CD4-positive, CD25-positive, alpha-beta regulatory T cell (primary cell): ENCODE data around the gene MBOAT7. TPM values are rescaled to one million over a fixed set of nuclear protein-coding genes. Genes with fewer than 3 reads are reported as not detected.
"Not testable (repeated sequence)": the region's sequence is repeated elsewhere in the genome, so short reads cannot be mapped to it uniquely, and the experiment has no call there.

ENCODE experiments used
- ATAC-seq, 2 donors: fragments of 150-1000 bp; cut with Tn5 transposase; one replicate each; pipeline ENCODE4 v1.10.0; 2021; ENCODE audit warnings: low read depth in 2 of 2, moderate number of reproducible peaks in 2 of 2, moderate library complexity in 1 of 2
- DNase-seq, 3 donors: peaks; one replicate each; pipeline versions ENCODE4 v3.0.0 to v3.0.0-alpha.2; 2012 to 2022; ENCODE audit warnings: mixed read lengths in 1 of 3
- H3K27ac ChIP-seq: one replicate; pipeline ENCODE4 v1.7.0; 2013; ENCODE audit warnings: mild to moderate bottlenecking, low read length; ENCODE audit not compliant: insufficient read depth, poor library complexity, severe bottlenecking
- H3K27me3 ChIP-seq: one replicate; pipeline ENCODE4 v1.7.0; 2013; ENCODE audit warnings: low read length; ENCODE audit not compliant: control insufficient read depth, insufficient read depth
- H3K36me3 ChIP-seq: one replicate; pipeline ENCODE4 v1.7.0; 2013; ENCODE audit warnings: mild to moderate bottlenecking, low read length, moderate library complexity; ENCODE audit not compliant: control insufficient read depth, insufficient read depth
- H3K4me1 ChIP-seq: 2 replicates; pipeline ENCODE4 v1.7.0; 2013; ENCODE audit warnings: mild to moderate bottlenecking, low read length; ENCODE audit not compliant: insufficient read depth, control insufficient read depth, poor library complexity, severe bottlenecking
- H3K4me3 ChIP-seq: one replicate; pipeline ENCODE4 v1.7.0; 2013; ENCODE audit warnings: low read depth, mild to moderate bottlenecking, low read length, moderate library complexity
- H3K9me3 ChIP-seq, 2 experiments: 1 replicate in 1 of 2; 2 replicates in 1 of 2; pipeline ENCODE4 v1.7.0; 2013; ENCODE audit warnings: low read length in 2 of 2, mild to moderate bottlenecking in 1 of 2, moderate library complexity in 1 of 2; ENCODE audit not compliant: control insufficient read depth in 2 of 2
- H3K27ac Mint-ChIP-seq, 3 donors: one replicate each; pipeline ENCODE4 v1.8.0; 2020 to 2022; ENCODE audit warnings: mild to moderate bottlenecking in 3 of 3, mixed read lengths in 3 of 3, moderate library complexity in 2 of 3
- H3K27me3 Mint-ChIP-seq: one replicate; pipeline ENCODE4 v1.8.0; 2022; ENCODE audit warnings: mild to moderate bottlenecking, mixed read lengths
- H3K36me3 Mint-ChIP-seq: one replicate; pipeline ENCODE4 v1.8.0; 2020; ENCODE audit warnings: mixed read lengths
- H3K4me1 Mint-ChIP-seq, 4 donors: one replicate each; pipeline ENCODE4 v1.8.0; 2020 to 2022; ENCODE audit warnings: mixed read lengths in 4 of 4, mild to moderate bottlenecking in 1 of 4
- H3K4me3 Mint-ChIP-seq, 4 donors: one replicate each; pipeline ENCODE4 v1.8.0; 2020 to 2022; ENCODE audit warnings: mild to moderate bottlenecking in 4 of 4, mixed read lengths in 4 of 4, moderate library complexity in 3 of 4
- H3K9me3 Mint-ChIP-seq, 7 donors: one replicate each; pipeline ENCODE4 v1.8.0; 2020 to 2022; ENCODE audit warnings: mixed read lengths in 7 of 7, mild to moderate bottlenecking in 3 of 7, moderate library complexity in 2 of 7
- polyA plus RNA-seq, 4 donors: library from polyadenylated mRNA; unstranded; fragments of 300-500 nt; fragmentation: Illumina TruSeq; gene quantifications; one replicate each; pipeline ENCODE4 v1.2.3, GENCODE V29; 2021
- total RNA-seq: library from RNA; stranded (reverse); gene quantifications from one replicate; pipeline ENCODE4 v1.2.3, GENCODE V29; 2022

The MBOAT7 gene
- total and polyA plus RNA-seq, 5 donors from 2014 or later, result 10.8 to 25.8 (median 15.8) TPM

DNA sequence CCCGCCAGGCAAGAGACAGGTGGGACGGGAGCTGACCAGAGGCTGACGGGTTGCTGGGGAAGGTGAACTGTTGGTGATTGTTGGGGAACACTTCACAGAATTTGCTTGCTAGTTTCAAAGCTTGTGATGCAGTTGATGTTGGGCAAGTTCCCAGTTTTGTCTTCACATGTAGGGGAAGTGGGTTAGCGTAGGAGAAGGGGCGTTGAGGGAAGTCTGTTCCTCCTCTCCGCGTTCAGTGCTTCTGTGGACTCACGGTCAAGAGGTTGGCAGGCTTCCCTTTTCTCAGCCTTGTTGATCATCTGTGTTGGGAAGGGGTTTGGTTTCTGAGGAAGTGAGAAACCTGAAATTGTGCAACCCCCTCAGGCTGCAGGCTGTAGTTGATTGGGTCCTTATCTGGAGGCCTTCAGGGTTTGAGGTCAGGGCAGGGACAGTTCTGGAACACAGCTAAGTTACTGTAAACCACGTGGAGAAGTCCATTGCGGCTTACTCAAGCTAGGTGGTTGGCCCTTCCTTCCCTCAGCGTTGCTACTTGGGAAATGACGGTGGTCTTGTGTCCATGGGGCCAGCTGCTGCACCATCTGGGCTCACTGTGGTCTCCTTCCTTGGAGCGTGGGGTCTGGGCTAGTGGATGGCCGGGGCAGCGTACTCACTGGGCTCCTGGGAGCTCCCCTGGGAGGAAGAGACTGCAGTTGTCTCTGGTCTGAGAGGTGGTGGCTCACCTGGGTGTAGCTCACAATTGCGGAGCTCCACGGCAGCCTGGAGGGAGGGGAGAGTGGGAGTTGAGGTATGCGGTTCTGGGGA lies 18.8 kb upstream of the MBOAT7 start:
- H3K27ac Mint-ChIP-seq, result peak overlapping the region; percentile 65 to 89 (median 75)
- Histone ChIP-seq H3K4me3 (no peak overlapping the region), H3K4me1 (peaks cover 56% of the 10 kb centered on the region), H3K27ac (no peak overlapping the region), H3K27me3 (no peaks in the 10 kb centered on the region), H3K36me3 (peaks cover 48% of the 10 kb centered on the region), H3K9me3 (no peaks in the 10 kb centered on the region)
- H3K4me1 Mint-ChIP-seq, result peaks cover 0 to 81% (median 51%) of the 10 kb centered on the region in 4 donors
- peaks cover 0 to 2% (median 0%) of the 10 kb centered on the region in 7 donors for H3K9me3 Mint-ChIP-seq
- ATAC-seq (peak; percentile 6 to 10), DNase-seq (no peak)
- H3K27me3 Mint-ChIP-seq, result no peaks in the 10 kb centered on the region
- peaks cover 32% of the 10 kb centered on the region for H3K36me3 Mint-ChIP-seq
- peak overlapping the region in 3 of 4 donors; percentile 48 to 73 (median 70) for H3K4me3 Mint-ChIP-seq

DNA sequence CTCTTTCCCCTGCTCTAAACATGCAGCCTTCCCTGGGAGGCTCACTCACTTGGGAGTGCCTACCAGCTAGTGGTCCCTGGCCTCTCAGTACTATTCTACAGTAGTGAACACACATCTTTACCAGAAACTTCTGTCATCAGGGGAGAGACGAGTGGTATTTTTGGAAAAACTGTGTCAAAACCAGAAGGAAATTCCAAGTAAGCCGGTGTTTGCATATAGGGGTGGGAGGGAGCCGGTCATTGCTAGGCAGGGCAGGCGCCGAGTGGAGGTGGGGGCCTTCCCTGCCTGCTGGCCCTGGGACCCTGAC lies 18.2 kb upstream of the MBOAT7 start:
- DNase-seq, result no peak
- Mint-ChIP-seq H3K36me3 (peaks cover 35% of the 10 kb centered on the region), H3K4me1 (peaks cover 0 to 85% (median 54%) of the 10 kb centered on the region in 4 donors), H3K27ac (peak overlapping the region; percentile 65 to 89 (median 72)), H3K27me3 (no peaks in the 10 kb centered on the region), H3K4me3 (peak overlapping the region in 2 of 4 donors; percentile 7 to 48), H3K9me3 (peaks cover 0 to 2% (median 0%) of the 10 kb centered on the region in 7 donors)
- H3K4me1 ChIP-seq, result peaks cover 61% of the 10 kb centered on the region
- no peak overlapping the region for H3K27ac ChIP-seq
- H3K4me3 ChIP-seq, result no peak overlapping the region
- no peak for ATAC-seq
- peaks cover 53% of the 10 kb centered on the region for H3K36me3 ChIP-seq
- H3K27me3 ChIP-seq, result no peaks in the 10 kb centered on the region
- H3K9me3 ChIP-seq, result no peaks in the 10 kb centered on the region

DNA sequence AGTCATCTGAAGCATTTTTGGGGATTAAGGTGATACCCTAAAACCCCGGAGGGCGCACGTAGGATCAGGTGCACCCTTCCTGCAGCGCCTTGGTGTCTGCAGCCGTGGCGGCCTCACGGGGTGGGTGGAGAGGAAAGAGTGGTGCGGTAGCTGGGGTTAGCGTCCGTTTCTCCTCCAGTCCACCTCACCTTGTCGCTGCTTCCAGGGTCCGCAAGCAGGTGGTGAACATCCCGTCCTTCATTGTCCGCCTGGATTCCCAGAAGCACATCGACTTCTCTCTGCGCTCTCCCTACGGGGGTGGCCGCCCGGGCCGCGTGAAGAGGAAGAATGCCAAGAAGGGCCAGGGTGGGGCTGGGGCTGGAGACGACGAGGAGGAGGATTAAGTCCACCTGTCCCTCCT lies 17.8 kb upstream of the MBOAT7 start:
- H3K4me1 Mint-ChIP-seq, result peaks cover 0 to 89% (median 57%) of the 10 kb centered on the region in 4 donors
- not testable (repeated sequence) for H3K9me3 Mint-ChIP-seq, H3K27me3 ChIP-seq, H3K9me3 ChIP-seq, H3K27me3 Mint-ChIP-seq, H3K27ac ChIP-seq, H3K4me3 ChIP-seq, ATAC-seq, DNase-seq
- H3K36me3 ChIP-seq, result peaks cover 58% of the 10 kb centered on the region
- H3K27ac Mint-ChIP-seq, result peak overlapping the region in 1 of 3 donors; percentile 72
- peaks cover 39% of the 10 kb centered on the region for H3K36me3 Mint-ChIP-seq
- peak overlapping the region in 2 of 4 donors; percentile 7 to 48 for H3K4me3 Mint-ChIP-seq
- H3K4me1 ChIP-seq, result peaks cover 66% of the 10 kb centered on the region

DNA sequence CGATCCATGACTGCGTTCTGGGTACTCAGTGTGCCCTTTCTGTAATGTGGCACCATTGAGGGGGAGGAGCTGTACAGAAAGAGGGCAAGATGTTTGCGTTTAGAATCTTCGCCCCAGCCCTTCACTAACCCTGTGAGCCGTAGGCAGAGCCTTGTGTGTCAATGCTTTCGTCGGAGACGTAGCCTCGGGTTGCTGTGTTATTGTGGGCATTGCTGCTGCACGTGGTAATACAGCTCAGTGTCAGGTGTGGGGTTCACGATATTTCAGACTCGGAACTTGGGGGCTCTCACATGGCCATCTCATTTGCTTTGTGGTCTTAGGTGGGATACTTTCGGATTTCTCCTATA lies 17.4 kb upstream of the MBOAT7 start:
- peak overlapping the region in 1 of 3 donors; percentile 20 for H3K27ac Mint-ChIP-seq
- H3K27me3 Mint-ChIP-seq, result no peaks in the 10 kb centered on the region
- ATAC-seq, result no peak
- peak overlapping the region in 1 of 4 donors; percentile 38 for H3K4me3 Mint-ChIP-seq
- H3K27me3 ChIP-seq, result no peaks in the 10 kb centered on the region
- H3K9me3 ChIP-seq, result no peaks in the 10 kb centered on the region
- DNase-seq, result no peak
- H3K4me3 ChIP-seq, result no peak overlapping the region
- H3K4me1 Mint-ChIP-seq, result peaks cover 0 to 93% (median 59%) of the 10 kb centered on the region in 4 donors
- H3K36me3 ChIP-seq, result peaks cover 61% of the 10 kb centered on the region
- no peak overlapping the region for H3K27ac ChIP-seq
- H3K36me3 Mint-ChIP-seq, result peaks cover 42% of the 10 kb centered on the region
- H3K4me1 ChIP-seq, result peaks cover 70% of the 10 kb centered on the region
- peaks cover 0 to 2% (median 0%) of the 10 kb centered on the region in 7 donors for H3K9me3 Mint-ChIP-seq

- H3K4me1 Mint-ChIP-seq, result peaks cover 0 to 97% (median 62%) of the 10 kb centered on the region in 4 donors
- peaks cover 61% of the 10 kb centered on the region for H3K36me3 ChIP-seq
- peaks cover 75% of the 10 kb centered on the region for H3K4me1 ChIP-seq
- H3K36me3 Mint-ChIP-seq, result peaks cover 42% of the 10 kb centered on the region
- no peak for ATAC-seq
- H3K27ac Mint-ChIP-seq, result peak overlapping the region in 1 of 3 donors; percentile 20
- no peak overlapping the region for H3K4me3 ChIP-seq
- peaks cover 0 to 2% (median 0%) of the 10 kb centered on the region in 7 donors for H3K9me3 Mint-ChIP-seq
- H3K27me3 Mint-ChIP-seq, result no peaks in the 10 kb centered on the region
- H3K27ac ChIP-seq, result no peak overlapping the region
- no peaks in the 10 kb centered on the region for H3K9me3 ChIP-seq
- no peaks in the 10 kb centered on the region for H3K27me3 ChIP-seq
- peak overlapping the region in 2 of 4 donors; percentile 38 for H3K4me3 Mint-ChIP-seq
- no peak for DNase-seq
Measured at GRCh38 chr19:54206030-54206830, 16.9 kb upstream of the MBOAT7 start.

DNA sequence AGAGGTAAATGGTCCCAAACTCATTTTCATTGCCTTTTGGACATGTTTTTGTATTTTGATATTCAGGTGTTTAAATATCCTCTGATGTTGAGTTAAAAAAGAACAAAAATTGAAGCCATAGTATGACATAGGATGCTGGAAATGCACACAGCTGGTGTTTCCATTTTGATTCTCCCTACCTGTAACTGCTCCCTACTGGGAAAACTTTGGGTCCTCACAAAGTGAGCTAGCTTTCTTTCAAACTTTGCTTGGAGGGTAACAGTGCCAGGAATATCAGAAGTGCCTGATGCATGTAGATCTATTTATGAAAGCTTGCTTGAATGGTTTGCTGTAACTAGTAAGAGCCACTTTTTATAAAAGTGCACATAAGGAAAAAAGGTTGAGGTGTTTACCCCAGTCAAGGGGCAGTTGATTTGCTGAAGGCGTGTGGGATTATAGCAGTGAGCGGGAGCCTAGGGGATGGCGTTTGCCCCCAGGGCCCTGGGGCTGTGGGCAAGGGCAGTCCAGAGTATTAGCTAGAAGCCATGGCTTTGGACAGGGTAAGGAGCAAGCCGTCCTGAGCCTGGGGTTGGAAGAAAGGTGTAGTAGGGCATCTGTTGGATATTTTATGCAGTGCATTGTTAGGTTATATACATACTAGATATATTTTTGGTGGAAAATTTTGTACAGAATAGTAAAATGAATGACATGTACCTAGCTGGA lies 15.5 kb upstream of the MBOAT7 start:
- Histone ChIP-seq H3K27ac (no peak overlapping the region), H3K36me3 (peaks cover 61% of the 10 kb centered on the region), H3K9me3 (no peaks in the 10 kb centered on the region), H3K4me1 (peaks cover 74% of the 10 kb centered on the region), H3K4me3 (peak overlapping the region; percentile 20), H3K27me3 (no peaks in the 10 kb centered on the region)
- Mint-ChIP-seq H3K9me3 (peaks cover 0 to 1% (median 0%) of the 10 kb centered on the region in 7 donors), H3K4me3 (peak overlapping the region in 3 of 4 donors; percentile 65 to 96 (median 74)), H3K27me3 (no peaks in the 10 kb centered on the region), H3K4me1 (peaks cover 7 to 93% (median 54%) of the 10 kb centered on the region in 4 donors), H3K36me3 (peaks cover 41% of the 10 kb centered on the region), H3K27ac (peak overlapping the region in 2 of 3 donors; percentile 57 to 59)
- ATAC-seq (no peak), DNase-seq (no peak)

DNA sequence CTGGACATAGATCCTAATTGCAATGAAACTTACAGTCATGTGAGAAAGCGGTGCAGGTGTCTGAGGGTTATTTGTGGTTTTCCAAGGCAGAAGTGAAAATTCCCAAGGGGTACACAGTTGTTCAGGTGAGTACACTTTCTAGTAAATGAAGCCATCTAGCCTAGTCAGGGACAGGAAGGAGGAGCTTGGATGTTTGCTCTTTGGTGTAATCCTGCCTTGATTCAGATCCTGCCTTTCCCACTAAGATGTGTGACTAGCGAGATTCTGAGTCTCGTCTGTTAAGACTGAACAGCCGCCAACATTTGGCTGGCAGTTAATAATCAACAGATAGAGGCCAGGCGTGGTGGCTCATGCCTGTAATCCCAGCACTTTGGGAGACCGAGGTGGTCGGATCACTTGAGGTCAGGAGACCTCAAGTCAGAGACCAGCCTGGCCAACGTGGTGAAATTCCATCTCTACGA lies 13.8 kb upstream of the MBOAT7 start:
- Histone ChIP-seq H3K9me3 (no peaks in the 10 kb centered on the region), H3K27me3 (no peaks in the 10 kb centered on the region), H3K36me3 (peaks cover 60% of the 10 kb centered on the region), H3K27ac (no peak overlapping the region), H3K4me1 (peaks cover 66% of the 10 kb centered on the region), H3K4me3 (no peak overlapping the region)
- H3K27ac Mint-ChIP-seq, result peak overlapping the region in 1 of 3 donors; percentile 71
- no peak for ATAC-seq
- no peaks in the 10 kb centered on the region for H3K9me3 Mint-ChIP-seq
- DNase-seq, result no peak
- H3K36me3 Mint-ChIP-seq, result peaks cover 38% of the 10 kb centered on the region
- H3K4me3 Mint-ChIP-seq, result peak overlapping the region; percentile 15 to 100 (median 88)
- no peaks in the 10 kb centered on the region for H3K27me3 Mint-ChIP-seq
- peaks cover 7 to 80% (median 49%) of the 10 kb centered on the region in 4 donors for H3K4me1 Mint-ChIP-seq
